AG09309 (cell line): ENCODE data around the gene HYAL1.
"Not testable (repeated sequence)": the region's sequence is repeated elsewhere in the genome, so short reads cannot be mapped to it uniquely, and the experiment has no call there.

Source experiments
- DNase-seq: peaks from one replicate; pipeline ENCODE4 v3.0.0-alpha.2; 2010; ENCODE audit warnings: low read depth
- H3K4me3 ChIP-seq: 2 replicates; pipeline ENCODE4 v1.5.1; 2011; ENCODE audit warnings: mild to moderate bottlenecking, low read depth, low read length, moderate library complexity; ENCODE audit not compliant: control insufficient read depth
- TF ChIP-seq, protein P1 (sequence below): IDR thresholded peaks from 2 replicates; pipeline ENCODE4 v1.5.1; 2011; ENCODE audit warnings: mild to moderate bottlenecking, low read depth, low read length, inconsistent platforms; ENCODE audit not compliant: insufficient read depth, control insufficient read depth; ENCODE audit errors: missing control alignments

The HYAL1 gene

GRCh38 chr3:50263478-50264382 is 39.6 kb downstream of the HYAL1 start:
- TF ChIP-seq, protein P1, sequence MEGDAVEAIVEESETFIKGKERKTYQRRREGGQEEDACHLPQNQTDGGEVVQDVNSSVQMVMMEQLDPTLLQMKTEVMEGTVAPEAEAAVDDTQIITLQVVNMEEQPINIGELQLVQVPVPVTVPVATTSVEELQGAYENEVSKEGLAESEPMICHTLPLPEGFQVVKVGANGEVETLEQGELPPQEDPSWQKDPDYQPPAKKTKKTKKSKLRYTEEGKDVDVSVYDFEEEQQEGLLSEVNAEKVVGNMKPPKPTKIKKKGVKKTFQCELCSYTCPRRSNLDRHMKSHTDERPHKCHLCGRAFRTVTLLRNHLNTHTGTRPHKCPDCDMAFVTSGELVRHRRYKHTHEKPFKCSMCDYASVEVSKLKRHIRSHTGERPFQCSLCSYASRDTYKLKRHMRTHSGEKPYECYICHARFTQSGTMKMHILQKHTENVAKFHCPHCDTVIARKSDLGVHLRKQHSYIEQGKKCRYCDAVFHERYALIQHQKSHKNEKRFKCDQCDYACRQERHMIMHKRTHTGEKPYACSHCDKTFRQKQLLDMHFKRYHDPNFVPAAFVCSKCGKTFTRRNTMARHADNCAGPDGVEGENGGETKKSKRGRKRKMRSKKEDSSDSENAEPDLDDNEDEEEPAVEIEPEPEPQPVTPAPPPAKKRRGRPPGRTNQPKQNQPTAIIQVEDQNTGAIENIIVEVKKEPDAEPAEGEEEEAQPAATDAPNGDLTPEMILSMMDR, result no peak
- H3K4me3 ChIP-seq, result no peak overlapping the region
- no peak for DNase-seq

- TF ChIP-seq, protein P1, result no peak
- DNase-seq, result no peak
- no peak overlapping the region for H3K4me3 ChIP-seq
Observed at GRCh38 chr3:50262778-50263177, 40.6 kb downstream of the HYAL1 start.

DNA sequence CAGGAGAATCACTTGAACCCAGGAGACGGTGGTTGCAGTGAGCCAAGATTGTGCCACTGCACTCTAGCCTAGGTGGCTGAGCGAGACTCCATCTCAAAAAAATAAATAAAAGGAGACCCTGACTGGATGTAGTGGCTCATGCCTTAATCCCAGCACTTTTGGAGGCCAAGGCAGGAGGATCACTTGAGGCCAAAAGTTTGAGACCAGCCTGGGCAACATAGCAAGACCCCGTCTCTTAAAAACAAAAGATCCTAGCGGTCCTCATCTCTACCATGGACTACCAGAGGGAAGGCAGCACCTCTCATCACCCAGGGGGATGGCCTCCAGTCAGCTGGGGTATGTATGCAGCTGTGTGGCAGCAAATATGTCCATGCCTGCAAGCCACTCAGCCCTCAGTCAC is 41.2 kb downstream of the HYAL1 start:
- DNase-seq, H3K4me3 ChIP-seq: not testable (repeated sequence)

DNA sequence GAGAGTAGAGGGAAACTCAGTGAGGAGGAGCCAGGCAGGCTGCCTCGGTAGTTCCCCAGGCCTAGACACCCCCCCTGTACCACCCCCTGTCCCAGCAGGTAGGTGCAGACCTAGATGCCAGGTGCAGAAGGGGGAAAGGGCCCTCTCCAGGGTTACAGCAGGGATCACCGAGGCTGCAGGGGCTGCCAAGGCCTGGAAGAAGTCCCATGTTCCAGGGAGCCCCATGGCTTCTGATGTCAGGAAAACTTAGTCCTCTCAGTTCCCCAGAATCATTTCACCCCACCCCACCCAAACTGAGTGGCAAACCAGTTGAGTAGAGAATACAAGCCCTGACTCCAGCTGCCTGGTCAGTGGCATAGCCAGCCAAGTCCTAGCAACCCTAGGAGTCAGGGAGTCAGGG is 41.9 kb downstream of the HYAL1 start:
- DNase-seq, result no peak
- TF ChIP-seq, protein P1, result no peak
- no peak overlapping the region for H3K4me3 ChIP-seq

DNA sequence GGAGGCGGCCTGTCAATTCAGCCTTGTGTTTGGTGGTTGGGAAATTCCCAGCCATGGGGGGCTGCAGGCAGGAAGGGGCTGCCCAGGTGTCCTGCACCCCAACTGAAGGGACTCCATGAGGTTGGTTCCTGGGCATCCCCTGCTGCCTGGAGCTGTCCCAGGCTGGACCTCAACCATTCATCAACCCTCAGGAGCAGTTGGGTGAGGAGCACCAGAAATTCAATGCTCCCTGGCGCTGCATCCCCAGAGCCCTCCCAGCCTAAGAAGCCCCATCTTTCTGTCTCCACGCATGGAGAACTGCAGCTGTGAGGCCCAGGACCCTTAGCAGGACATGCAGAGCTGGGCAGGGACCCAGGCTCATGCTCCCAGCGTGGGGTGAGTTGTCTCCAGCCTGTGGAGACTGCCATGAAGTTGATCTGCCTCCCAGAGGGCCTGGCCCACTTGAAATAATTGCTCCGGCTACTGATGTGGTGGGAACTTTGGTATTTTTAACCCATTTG is 42.4 kb downstream of the HYAL1 start:
- no peak for DNase-seq
- H3K4me3 ChIP-seq, result peak overlapping the region; percentile 41
- TF ChIP-seq, protein P1, result no peak

DNA sequence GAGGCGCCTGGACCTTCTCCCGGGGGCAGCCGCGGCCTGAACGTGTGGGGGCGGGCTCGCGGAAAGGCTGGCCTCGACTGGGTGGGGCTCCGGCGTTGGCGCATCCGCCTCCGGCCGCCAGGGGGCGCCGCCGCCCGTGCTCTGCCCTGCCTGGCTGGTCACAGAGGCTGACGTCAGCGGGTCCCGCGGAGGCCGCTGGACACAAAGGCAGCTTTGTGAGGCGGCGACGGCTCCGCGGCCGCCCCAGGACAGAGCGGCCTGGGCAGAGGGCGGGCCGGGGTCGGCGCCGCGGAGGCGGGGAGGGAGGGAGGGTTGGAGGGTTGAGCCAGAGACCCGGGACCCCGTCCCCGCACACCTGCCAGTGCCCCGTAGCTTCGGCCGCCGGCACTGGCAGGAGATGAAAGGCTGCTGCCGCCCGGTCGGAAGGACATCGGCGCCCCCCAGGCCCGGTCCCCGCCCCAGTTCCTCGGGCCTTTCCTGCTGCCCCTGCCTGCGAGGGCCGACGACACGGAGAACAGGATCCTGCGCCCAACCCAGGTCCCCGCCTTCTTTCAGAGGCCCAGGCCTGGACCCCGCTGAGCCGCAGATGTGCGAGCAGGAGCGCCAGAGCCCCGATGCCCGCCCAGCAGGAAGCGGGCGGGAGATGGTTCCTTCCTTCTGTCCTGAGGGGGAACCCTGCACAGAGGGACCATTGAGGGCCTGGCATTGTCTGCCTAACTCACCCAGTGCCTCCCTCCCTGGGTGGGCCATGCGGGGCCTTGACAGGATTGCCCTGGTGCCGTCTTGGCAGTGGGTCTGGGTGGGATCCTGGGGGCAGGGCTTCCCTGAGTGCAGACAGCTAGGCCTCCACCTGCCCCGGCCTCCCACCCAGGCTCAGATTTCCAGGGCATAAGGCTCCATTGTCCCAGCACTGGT is 43.1 kb downstream of the HYAL1 start:
- H3K4me3 ChIP-seq, result peak overlapping the region; percentile 41
- TF ChIP-seq, protein P1, result peak; percentile 71
- DNase-seq, result no peak
